Esophagus squamous epithelium (tissue), 5 donors: Measurements from ENCODE around the gene KRTAP10-8. TPM values are rescaled to one million over a fixed set of nuclear protein-coding genes. Genes with fewer than 3 reads are reported as not detected.

Source experiments
- DNase-seq: peaks from one replicate; lab custom pipeline; 2025; lab: John Stamatoyannopoulos, UW
- H3K27ac ChIP-seq, 4 donors: fragments of 200-600 bp; sonication (generic); one replicate each; pipeline ENCODE4 v1.5.1; 2016 to 2019; ENCODE audit warnings: mild to moderate bottlenecking in 1 of 4
- H3K27me3 ChIP-seq, 4 donors: fragments of 200-600 bp; sonication (generic); 1 replicate in 3 of 4; 2 replicates in 1 of 4; pipeline versions ENCODE4 v1.5.1 to v1.6.0; 2017 to 2021; ENCODE audit warnings: antibody characterized with exemption in 1 of 4
- H3K36me3 ChIP-seq, 3 donors: fragments of 200-600 bp; sonication (generic); one replicate each; pipeline ENCODE4 v1.5.1; 2016 to 2019
- H3K4me1 ChIP-seq, 3 donors: fragments of 200-600 bp; sonication (generic); one replicate each; pipeline ENCODE4 v1.5.1; 2017 to 2019
- H3K4me3 ChIP-seq, 4 donors: fragments of 200-600 bp; sonication (generic); 1 replicate in 3 of 4; 2 replicates in 1 of 4; pipeline ENCODE4 v1.5.1; 2016 to 2019; ENCODE audit warnings: mild to moderate bottlenecking in 2 of 4, moderate library complexity in 1 of 4
- H3K9me3 ChIP-seq, 3 donors: fragments of 200-600 bp; sonication (generic); one replicate each; pipeline ENCODE4 v1.5.1; 2016 to 2019
- POLR2A ChIP-seq, 4 donors: fragments of 450-650 bp; IDR thresholded peaks; one replicate each; pipeline ENCODE4 v1.6.1; 2017; ENCODE audit warnings: antibody characterized with exemption in 4 of 4, mild to moderate bottlenecking in 4 of 4, moderate library complexity in 3 of 4
- WGBS, 2 donors: methylation state at CpG; one replicate each; pipeline ENCODE4 v1.1.5; 2018; 5-methylcytosine and 5-hydroxymethylcytosine counted together
- intact Hi-C: fragments of 100-400 bp; cut with DNase I; formaldehyde crosslinking; loops from one replicate; pipeline ENCODE4 v1.15.0; 2022
- total RNA-seq, 4 donors: library from RNA; depleted of rRNA; stranded (reverse); fragments of >200 nt; gene quantifications; one replicate each; pipeline ENCODE4 v1.1.0, GENCODE V29; 2016
- TF ChIP-seq, protein P1 (sequence below), 6 experiments: fragments of 450-650 bp in 4 of 6; fragments of 200-600 bp in 2 of 6; sonication (generic) in 2 of 6; IDR thresholded peaks; one replicate each; pipeline ENCODE4 v1.5.1; 2016 to 2019; ENCODE audit warnings: antibody characterized with exemption in 6 of 6, mild to moderate bottlenecking in 4 of 6, moderate library complexity in 4 of 6
- donor health status: DM: yes; HTN: yes; CAD: no.

Gene KRTAP10-8, protein sequence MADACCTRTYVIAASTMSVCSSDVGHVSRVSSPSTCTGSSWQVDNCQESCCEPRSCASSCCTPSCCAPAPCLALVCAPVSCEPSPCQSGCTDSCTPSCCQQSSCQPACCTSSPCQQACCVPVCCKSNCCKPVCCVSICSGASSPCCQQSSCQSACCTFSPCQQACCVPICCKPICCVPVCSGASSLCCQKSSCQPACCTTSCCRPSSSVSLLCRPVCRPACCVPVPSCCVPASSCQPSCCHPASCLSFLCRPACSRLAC
- not detected for total RNA-seq

DNA sequence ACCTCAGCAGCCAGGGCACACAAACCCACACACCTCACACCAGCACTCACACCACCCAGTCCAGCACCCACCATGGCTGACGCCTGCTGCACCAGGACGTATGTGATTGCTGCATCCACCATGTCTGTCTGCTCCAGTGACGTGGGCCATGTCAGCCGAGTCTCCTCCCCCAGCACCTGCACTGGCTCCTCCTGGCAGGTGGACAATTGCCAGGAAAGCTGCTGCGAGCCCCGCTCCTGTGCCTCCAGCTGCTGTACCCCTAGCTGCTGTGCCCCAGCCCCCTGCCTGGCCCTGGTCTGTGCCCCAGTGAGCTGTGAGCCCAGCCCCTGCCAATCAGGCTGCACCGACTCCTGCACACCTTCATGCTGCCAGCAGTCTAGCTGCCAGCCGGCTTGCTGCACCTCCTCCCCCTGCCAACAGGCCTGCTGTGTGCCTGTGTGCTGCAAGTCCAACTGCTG is at the start of gene KRTAP10-8:
TSS of gene KRTAP10-8 (plus strand) at position 51 of the 458 bp plus-strand sequence. CDS start at position 73, 22 bp downstream.
- intact Hi-C loops, result no loop called here
- TF ChIP-seq POLR2A (IDR thresholded peaks at IDR 0.05), result no peak
- TF ChIP-seq, protein P1, sequence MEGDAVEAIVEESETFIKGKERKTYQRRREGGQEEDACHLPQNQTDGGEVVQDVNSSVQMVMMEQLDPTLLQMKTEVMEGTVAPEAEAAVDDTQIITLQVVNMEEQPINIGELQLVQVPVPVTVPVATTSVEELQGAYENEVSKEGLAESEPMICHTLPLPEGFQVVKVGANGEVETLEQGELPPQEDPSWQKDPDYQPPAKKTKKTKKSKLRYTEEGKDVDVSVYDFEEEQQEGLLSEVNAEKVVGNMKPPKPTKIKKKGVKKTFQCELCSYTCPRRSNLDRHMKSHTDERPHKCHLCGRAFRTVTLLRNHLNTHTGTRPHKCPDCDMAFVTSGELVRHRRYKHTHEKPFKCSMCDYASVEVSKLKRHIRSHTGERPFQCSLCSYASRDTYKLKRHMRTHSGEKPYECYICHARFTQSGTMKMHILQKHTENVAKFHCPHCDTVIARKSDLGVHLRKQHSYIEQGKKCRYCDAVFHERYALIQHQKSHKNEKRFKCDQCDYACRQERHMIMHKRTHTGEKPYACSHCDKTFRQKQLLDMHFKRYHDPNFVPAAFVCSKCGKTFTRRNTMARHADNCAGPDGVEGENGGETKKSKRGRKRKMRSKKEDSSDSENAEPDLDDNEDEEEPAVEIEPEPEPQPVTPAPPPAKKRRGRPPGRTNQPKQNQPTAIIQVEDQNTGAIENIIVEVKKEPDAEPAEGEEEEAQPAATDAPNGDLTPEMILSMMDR (IDR thresholded peaks at IDR 0.05), result no peak
- no peak for DNase-seq

GRCh38 chr21:44564099-44564498 is 47.8 kb upstream of the KRTAP10-8 start:
- intact Hi-C loops, result no loop called here
- H3K4me3 ChIP-seq, result no peak overlapping the region
- peaks cover 0 to 10% (median 0%) of the 10 kb centered on the region in 4 donors for H3K27me3 ChIP-seq
- H3K4me1 ChIP-seq, result no peaks in the 10 kb centered on the region
- no peaks in the 10 kb centered on the region for H3K36me3 ChIP-seq
- H3K27ac ChIP-seq, result no peak overlapping the region
- 79 to 100% methylated on average over 1 of the region's 1 CpG for WGBS, 2 donors
- DNase-seq, result no peak
- H3K9me3 ChIP-seq, result no peaks in the 10 kb centered on the region
- TF ChIP-seq, protein P1 (IDR thresholded peaks at IDR 0.05), result no peak
- TF ChIP-seq POLR2A (IDR thresholded peaks at IDR 0.05), result no peak

More for the DNA sequence above, at the start of gene KRTAP10-8:
- Histone ChIP-seq H3K9me3 (peaks cover 0 to 21% (median 0%) of the 10 kb centered on the region in 3 donors), H3K36me3 (no peaks in the 10 kb centered on the region), H3K4me1 (no peaks in the 10 kb centered on the region), H3K4me3 (no peak within 1 kb of the TSS), H3K27ac (no peak within 1 kb of the TSS), H3K27me3 (peaks cover 0 to 58% (median 0%) of the 10 kb centered on the region in 4 donors)
- WGBS, 2 donors, result 80% methylated on average over 4 of the region's 8 CpGs; no CpG with 5 or more reads in 1 of the 2 donors

GRCh38 chr21:44564886-44565598 is 46.8 kb upstream of the KRTAP10-8 start:
- TF ChIP-seq POLR2A (IDR thresholded peaks at IDR 0.05), result no peak
- TF ChIP-seq, protein P1 (IDR thresholded peaks at IDR 0.05), result no peak
- Histone ChIP-seq H3K36me3 (no peaks in the 10 kb centered on the region), H3K4me1 (no peaks in the 10 kb centered on the region), H3K9me3 (no peaks in the 10 kb centered on the region), H3K27me3 (peaks cover 0 to 16% (median 0%) of the 10 kb centered on the region in 4 donors), H3K27ac (no peak overlapping the region), H3K4me3 (no peak overlapping the region)
- intact Hi-C loops, result no loop called here
- WGBS, 2 donors, result 0 to 47% methylated on average over 1 of the region's 1 CpG
- DNase-seq, result no peak

- no peak overlapping the region for H3K4me3 ChIP-seq
- no peak for TF ChIP-seq POLR2A (IDR thresholded peaks at IDR 0.05)
- TF ChIP-seq, protein P1 (IDR thresholded peaks at IDR 0.05), result no peak
- intact Hi-C loops, result no loop called here
- no peaks in the 10 kb centered on the region for H3K36me3 ChIP-seq
- no peak for DNase-seq
- H3K9me3 ChIP-seq, result peaks cover 0 to 3% (median 0%) of the 10 kb centered on the region in 3 donors
- no peaks in the 10 kb centered on the region for H3K4me1 ChIP-seq
- H3K27ac ChIP-seq, result no peak overlapping the region
- peaks cover 0 to 20% (median 0%) of the 10 kb centered on the region in 4 donors for H3K27me3 ChIP-seq
- 20 to 27% methylated on average over 1 of the region's 1 CpG for WGBS, 2 donors
Measured at GRCh38 chr21:44566403-44566802, 45.5 kb upstream of the KRTAP10-8 start.
